Endothelial cell of umbilical vein (primary cell): ENCODE measurements around the gene ABCG4. TPM values are rescaled to one million over a fixed set of nuclear protein-coding genes. Genes with fewer than 3 reads are reported as not detected.

ENCODE experiments used
- BruUV-seq: library from RNA; stranded (reverse); fragments of 400-500 nt; replicated peaks from 2 replicates; lab custom pipeline; 2021; lab: Mats Ljungman, UMichigan
- CTCF ChIA-PET: fragments of 300-600, 350-600 bp; sonication (Branson Sonifier 250); formaldehyde crosslinking; loops from one replicate; lab custom pipeline; 2021; ENCODE audit warnings: antibody characterized with exemption, inconsistent platforms; lab: Charles Lee
- POLR2A ChIA-PET: fragments of 300-600, 350-600 bp; sonication (Branson Sonifier 250); formaldehyde crosslinking; loops from one replicate; lab custom pipeline; 2021; ENCODE audit warnings: antibody characterized with exemption, inconsistent platforms; lab: Charles Lee
- DNase-seq: peaks from one replicate; pipeline ENCODE4 v3.0.0-alpha.2; 2011; ENCODE audit warnings: low read depth, low spot score
- FAIRE-seq: peaks from 2 replicates; lab custom pipeline; 2011; peaks lifted over from hg19 to GRCh38; lab: Jason Lieb, UNC
- H2AFZ ChIP-seq: 2 replicates; pipeline ENCODE4 v1.6.0; 2012; ENCODE audit warnings: low read depth, low read length, control low read depth, inconsistent platforms
- H3K27ac ChIP-seq: 2 replicates; pipeline ENCODE4 v1.5.1; 2011; ENCODE audit warnings: low read depth, mild to moderate bottlenecking, control low read depth, low read length, moderate library complexity; ENCODE audit not compliant: insufficient read depth
- H3K27me3 ChIP-seq, 2 experiments: 2 replicates each; pipeline versions ENCODE4 v1.6.0 to v1.6.1; 2011; ENCODE audit warnings: low read length in 2 of 2, mixed read lengths in 1 of 2; ENCODE audit not compliant: control insufficient read depth in 2 of 2, insufficient read depth in 2 of 2
- H3K36me3 ChIP-seq, 2 experiments: 2 replicates in 1 of 2; 3 replicates in 1 of 2; pipeline ENCODE4 v1.5.1; 2011; ENCODE audit warnings: low read length in 2 of 2, mild to moderate bottlenecking in 1 of 2, moderate library complexity in 1 of 2; ENCODE audit not compliant: control insufficient read depth in 2 of 2, insufficient read depth in 2 of 2; ENCODE audit errors: extremely low read depth in 1 of 2
- H3K4me1 ChIP-seq: 3 replicates; pipeline ENCODE4 v1.5.1; 2011; ENCODE audit warnings: mild to moderate bottlenecking, low read length; ENCODE audit not compliant: control insufficient read depth, insufficient read depth; ENCODE audit errors: extremely low read depth
- H3K4me2 ChIP-seq: 2 replicates; pipeline ENCODE4 v1.6.1; 2011; ENCODE audit warnings: low read length, control low read depth, mixed read lengths; ENCODE audit not compliant: insufficient read depth
- H3K4me3 ChIP-seq, 3 experiments: fragments of 200-600 bp in 1 of 3; sonication (generic), shearing (Covaris generic) in 1 of 3; replicated peaks in 1 of 3; 2 replicates each; pipeline ENCODE4 v1.5.1; 2011 to 2016; ENCODE audit warnings: control low read depth in 3 of 3, low read length in 3 of 3, mild to moderate bottlenecking in 2 of 3, inconsistent platforms in 1 of 3, low read depth in 1 of 3, moderate library complexity in 1 of 3; ENCODE audit not compliant: insufficient read depth in 1 of 3
- H3K79me2 ChIP-seq: 2 replicates; pipeline ENCODE4 v1.6.0; 2012; ENCODE audit warnings: low read length, inconsistent platforms; ENCODE audit not compliant: control insufficient read depth, insufficient read depth
- H3K9ac ChIP-seq: replicated peaks from 2 replicates; pipeline ENCODE3; 2011; ENCODE audit warnings: low read length, control low read depth; ENCODE audit not compliant: insufficient read depth; ENCODE audit errors: extremely low read depth
- H3K9me1 ChIP-seq: replicated peaks from 3 replicates; pipeline ENCODE4 v1.6.0; 2011; ENCODE audit warnings: mild to moderate bottlenecking, low read length; ENCODE audit not compliant: control insufficient read depth, insufficient read depth; ENCODE audit errors: extremely low read depth
- H3K9me3 ChIP-seq: replicated peaks from 2 replicates; pipeline ENCODE4 v1.5.1; 2012; ENCODE audit warnings: low read length, inconsistent platforms; ENCODE audit not compliant: control insufficient read depth, insufficient read depth
- H4K20me1 ChIP-seq: replicated peaks from 2 replicates; pipeline ENCODE3; 2011; ENCODE audit warnings: mild to moderate bottlenecking, low read length; ENCODE audit not compliant: control insufficient read depth, insufficient read depth; ENCODE audit errors: extremely low read depth
- CTCF ChIP-seq, 2 donors: IDR thresholded peaks; 1 replicate in 1 of 2; 2 replicates in 1 of 2; pipeline ENCODE4 v1.5.1; 2011; ENCODE audit warnings: low read length in 2 of 2, mild to moderate bottlenecking in 2 of 2, moderate library complexity in 2 of 2, control low read depth in 1 of 2, inconsistent platforms in 1 of 2, low read depth in 1 of 2; ENCODE audit not compliant: insufficient read depth in 1 of 2; ENCODE audit errors: extremely low read depth in 1 of 2
- EZH2 ChIP-seq: IDR thresholded peaks from 2 replicates; pipeline ENCODE4 v1.6.1; 2012; ENCODE audit warnings: borderline replicate concordance, low read depth, mild to moderate bottlenecking, moderate library complexity, low read length, inconsistent platforms; ENCODE audit not compliant: severe bottlenecking
- FOS ChIP-seq: IDR thresholded peaks from 2 replicates; pipeline ENCODE4 v1.6.1; 2011; ENCODE audit warnings: mild to moderate bottlenecking, low read length, moderate library complexity, borderline replicate concordance; ENCODE audit not compliant: insufficient read depth
- GATA2 ChIP-seq: IDR thresholded peaks from 2 replicates; pipeline ENCODE4 v1.7.0; 2011; ENCODE audit warnings: low read depth, mild to moderate bottlenecking, moderate library complexity, mixed read lengths, low read length; ENCODE audit not compliant: insufficient read length, insufficient read depth
- JUN ChIP-seq: IDR thresholded peaks from 2 replicates; pipeline ENCODE4 v1.6.1; 2011; ENCODE audit warnings: borderline replicate concordance, low read depth; ENCODE audit not compliant: insufficient read length, insufficient read depth
- MAX ChIP-seq: IDR thresholded peaks from 2 replicates; pipeline ENCODE4 v1.6.1; 2011; ENCODE audit not compliant: insufficient read depth, insufficient read length
- MYC ChIP-seq: IDR thresholded peaks from one replicate; pipeline ENCODE4 v1.6.1; 2011; ENCODE audit warnings: mild to moderate bottlenecking, low read depth, low read length
- POLR2A ChIP-seq: IDR thresholded peaks from 2 replicates; pipeline ENCODE4 v1.6.1; 2012; ENCODE audit warnings: low read depth, mild to moderate bottlenecking, control low read depth, low read length
- POLR2AphosphoS5 ChIP-seq: IDR thresholded peaks from 2 replicates; pipeline ENCODE4 v1.6.1; 2012; ENCODE audit warnings: low read depth, mild to moderate bottlenecking, control low read depth, low read length, moderate library complexity; ENCODE audit not compliant: insufficient read depth
- dilution Hi-C: fragments of 300-500 bp; cut with MboI; formaldehyde crosslinking; loops from one replicate; pipeline ENCODE4 v1.15.0; 2019; ENCODE audit warnings: low sequenced_read_pairs; ENCODE audit not compliant: extremely low pct_ligation_motif_present
- intact Hi-C: fragments of 100-400 bp; cut with micrococcal nuclease; formaldehyde crosslinking; loops from one replicate; pipeline ENCODE4 v1.10.0; 2022
- polyA plus RNA-seq, 4 experiments: library from polyadenylated mRNA; depleted of rRNA in 3 of 4; stranded (reverse) in 3 of 4; unstranded in 1 of 4; fragments of >200 nt; gene quantifications; 2 replicates each; pipeline versions ENCODE4 v1.2.1 to v1.2.3, GENCODE V29; 2011 to 2012; ENCODE audit warnings: missing spikeins in 1 of 4
- total RNA-seq: library from RNA; stranded (reverse); gene quantifications from 2 replicates; pipeline ENCODE4 v1.2.3, GENCODE V29; 2021

ABCG4 gene
- total and polyA plus RNA-seq, 2 donors (not counting 3 experiments of a cell fraction or from before 2014, with no cell fraction given), result 1.0 to 1.7 TPM

- intact Hi-C loops, result no loop called here
- no peaks in the 10 kb centered on the region for H3K9me3 ChIP-seq
- no peaks in the 10 kb centered on the region for H4K20me1 ChIP-seq
- peaks cover 0 to 2% of the 10 kb centered on the region in 2 experiments for H3K27me3 ChIP-seq
- POLR2A ChIA-PET, result no interaction called here
- no peak overlapping the region for H3K4me2 ChIP-seq
- CTCF ChIA-PET, result interaction anchor here (1.3 to 1.6 kb wide), 3 partner anchors 20 to 87 kb away, joined by 4 to 8 read pairs (median 5); partner anchors contain the start of gene NLRX1
- H3K36me3 ChIP-seq, result no peaks in the 10 kb centered on the region
- H2AFZ ChIP-seq, result no peak overlapping the region
- DNase-seq, result no peak
- H3K79me2 ChIP-seq, result no peaks in the 10 kb centered on the region
- no peaks in the 10 kb centered on the region for H3K9me1 ChIP-seq
- no peak overlapping the region for H3K4me3 ChIP-seq
- dilution Hi-C loops, result no loop called here
- BruUV-seq, result no TSS peak
- H3K4me1 ChIP-seq, result no peaks in the 10 kb centered on the region
- H3K9ac ChIP-seq, result no peak overlapping the region
- no peak overlapping the region for H3K27ac ChIP-seq
- FAIRE-seq, result no peak
- TF ChIP-seq GATA2, result no peak
- TF ChIP-seq POLR2AphosphoS5, result no peak
- no peak for TF ChIP-seq MAX
- no peak for TF ChIP-seq CTCF (IDR thresholded peaks at IDR 0.05; ENCODE audit: extremely low read depth in 1 of 2, insufficient read depth in 1 of 2, low read depth in 1 of 2, low read length in 2 of 2)
- TF ChIP-seq MYC, result no peak
- no peak for TF ChIP-seq JUN
- TF ChIP-seq POLR2A, result no peak
- TF ChIP-seq EZH2, result no peak
- no peak for TF ChIP-seq FOS
Observed at GRCh38 chr11:119189393-119189792, 40.5 kb downstream of the ABCG4 start.
